ENCODE data around the gene NOS3. TPM values are rescaled to one million over a fixed set of nuclear protein-coding genes. Genes with fewer than 3 reads are reported as not detected.

NOS3 gene
- total RNA-seq, 3 donors from 2014 or later: 3.8 to 35.1 (median 5.1) TPM

- H3K27ac ChIP-seq: no peak overlapping the region
- TF ChIP-seq POLR2A (IDR thresholded peaks at IDR 0.05) (no peak), CTCF (IDR thresholded peaks at IDR 0.05) (no peak), POLR2AphosphoS5 (IDR thresholded peaks at IDR 0.05) (no peak)
- no peak overlapping the region for H3K4me3 ChIP-seq
- no peaks in the 10 kb centered on the region for H3K27me3 ChIP-seq
- no peak for DNase-seq (ENCODE audit: low spot score in 2 of 2)
- no peaks in the 10 kb centered on the region for H3K9me3 ChIP-seq
- no peaks in the 10 kb centered on the region for H3K4me1 ChIP-seq
- no peaks in the 10 kb centered on the region for H3K36me3 ChIP-seq
- intact Hi-C loops (cut with DNase I; ENCODE audit: low total_unique reads): no loop called here
These were observed 40.2 kb downstream of the NOS3 start for GRCh38 chr7:151031011-151031410.

GRCh38 chr7:151032936-151033863 is 42.4 kb downstream of the NOS3 start:
- intact Hi-C loops (cut with DNase I; ENCODE audit: low total_unique reads): no loop called here
- H3K4me1 ChIP-seq: no peaks in the 10 kb centered on the region
- H3K9me3 ChIP-seq: no peaks in the 10 kb centered on the region
- TF ChIP-seq POLR2A (IDR thresholded peaks at IDR 0.05) (no peak), CTCF (IDR thresholded peaks at IDR 0.05) (no peak), POLR2AphosphoS5 (IDR thresholded peaks at IDR 0.05) (no peak)
- H3K36me3 ChIP-seq: peaks cover 7% of the 10 kb centered on the region
- H3K27me3 ChIP-seq: no peaks in the 10 kb centered on the region
- no peak overlapping the region for H3K27ac ChIP-seq
- DNase-seq (ENCODE audit: low spot score in 2 of 2): no peak
- H3K4me3 ChIP-seq: no peak overlapping the region

GRCh38 chr7:151033864-151034249 is 43.0 kb downstream of the NOS3 start:
- intact Hi-C loops (cut with DNase I; ENCODE audit: low total_unique reads): no loop called here
- no peaks in the 10 kb centered on the region for H3K27me3 ChIP-seq
- peaks cover 7% of the 10 kb centered on the region for H3K36me3 ChIP-seq
- H3K4me3 ChIP-seq: no peak overlapping the region
- H3K27ac ChIP-seq: no peak overlapping the region
- DNase-seq (ENCODE audit: low spot score in 2 of 2): no peak
- no peaks in the 10 kb centered on the region for H3K9me3 ChIP-seq
- TF ChIP-seq CTCF (IDR thresholded peaks at IDR 0.05) (no peak), POLR2AphosphoS5 (IDR thresholded peaks at IDR 0.05) (no peak)
- no peaks in the 10 kb centered on the region for H3K4me1 ChIP-seq

- H3K27ac ChIP-seq: no peak overlapping the region
- intact Hi-C loops (cut with DNase I; ENCODE audit: low total_unique reads): no loop called here
- H3K4me3 ChIP-seq: no peak overlapping the region
- TF ChIP-seq CTCF (IDR thresholded peaks at IDR 0.05): no peak
- TF ChIP-seq POLR2A (IDR thresholded peaks at IDR 0.05): no peak
- no peak for TF ChIP-seq POLR2AphosphoS5 (IDR thresholded peaks at IDR 0.05)
- peaks cover 7% of the 10 kb centered on the region for H3K36me3 ChIP-seq
- no peaks in the 10 kb centered on the region for H3K9me3 ChIP-seq
- DNase-seq (ENCODE audit: low spot score in 2 of 2): no peak
- H3K27me3 ChIP-seq: no peaks in the 10 kb centered on the region
- H3K4me1 ChIP-seq: no peaks in the 10 kb centered on the region
These were observed 43.7 kb downstream of the NOS3 start for GRCh38 chr7:151034312-151035025.
